ENCODE results near the gene GPATCH2L. TPM values are rescaled to one million over a fixed set of nuclear protein-coding genes. Genes with fewer than 3 reads are reported as not detected.

The GPATCH2L gene
- total RNA-seq, 1 donor: 43.8 TPM

DNA sequence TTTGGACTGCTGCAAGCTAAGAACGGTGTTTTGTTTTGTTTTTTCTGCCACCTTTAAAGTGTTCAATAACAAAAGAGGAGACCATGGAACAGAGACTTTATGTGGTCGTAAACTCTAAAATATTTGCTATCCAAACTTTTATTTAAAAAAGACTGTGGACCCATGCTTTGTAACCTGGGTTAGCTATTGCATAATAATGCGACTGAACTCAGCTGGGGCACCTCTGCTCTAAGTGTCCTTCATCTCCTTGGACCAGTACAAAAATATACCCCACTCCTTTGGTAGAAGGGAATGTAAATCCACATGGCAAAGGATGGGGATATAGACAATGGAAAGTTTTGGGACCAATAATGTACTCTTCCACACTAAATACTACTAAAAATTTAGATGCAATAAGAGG lies 65.5 kb downstream of the GPATCH2L start:
- H3K79me2 ChIP-seq (ENCODE audit: insufficient read depth, low read length): no peaks in the 10 kb centered on the region
- TF ChIP-seq, protein P1, sequence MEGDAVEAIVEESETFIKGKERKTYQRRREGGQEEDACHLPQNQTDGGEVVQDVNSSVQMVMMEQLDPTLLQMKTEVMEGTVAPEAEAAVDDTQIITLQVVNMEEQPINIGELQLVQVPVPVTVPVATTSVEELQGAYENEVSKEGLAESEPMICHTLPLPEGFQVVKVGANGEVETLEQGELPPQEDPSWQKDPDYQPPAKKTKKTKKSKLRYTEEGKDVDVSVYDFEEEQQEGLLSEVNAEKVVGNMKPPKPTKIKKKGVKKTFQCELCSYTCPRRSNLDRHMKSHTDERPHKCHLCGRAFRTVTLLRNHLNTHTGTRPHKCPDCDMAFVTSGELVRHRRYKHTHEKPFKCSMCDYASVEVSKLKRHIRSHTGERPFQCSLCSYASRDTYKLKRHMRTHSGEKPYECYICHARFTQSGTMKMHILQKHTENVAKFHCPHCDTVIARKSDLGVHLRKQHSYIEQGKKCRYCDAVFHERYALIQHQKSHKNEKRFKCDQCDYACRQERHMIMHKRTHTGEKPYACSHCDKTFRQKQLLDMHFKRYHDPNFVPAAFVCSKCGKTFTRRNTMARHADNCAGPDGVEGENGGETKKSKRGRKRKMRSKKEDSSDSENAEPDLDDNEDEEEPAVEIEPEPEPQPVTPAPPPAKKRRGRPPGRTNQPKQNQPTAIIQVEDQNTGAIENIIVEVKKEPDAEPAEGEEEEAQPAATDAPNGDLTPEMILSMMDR (IDR thresholded peaks at IDR 0.05; ENCODE audit: extremely low read depth, low read depth, low read length): no peak
- no peak for DNase-seq (ENCODE audit: insufficient read length, low spot score, missing footprints)
- H3K4me1 ChIP-seq (ENCODE audit: insufficient read depth, low read length): no peaks in the 10 kb centered on the region
- H3K27me3 ChIP-seq (ENCODE audit: insufficient read depth, low read length): no peaks in the 10 kb centered on the region
- no peaks in the 10 kb centered on the region for H3K9me3 ChIP-seq (ENCODE audit: low read depth, low read length)
- H3K4me3 ChIP-seq (ENCODE audit: insufficient read depth, low read length): no peak overlapping the region
- H3K4me2 ChIP-seq (ENCODE audit: insufficient read depth, low read length): no peak overlapping the region
- no peak overlapping the region for H2AFZ ChIP-seq (ENCODE audit: low read length)
- H3K27ac ChIP-seq (ENCODE audit: low read depth, low read length): no peak overlapping the region
- no peaks in the 10 kb centered on the region for H4K20me1 ChIP-seq (ENCODE audit: insufficient read depth, low read length)
- no peaks in the 10 kb centered on the region for H3K36me3 ChIP-seq (ENCODE audit: insufficient read depth, low read length)

DNA sequence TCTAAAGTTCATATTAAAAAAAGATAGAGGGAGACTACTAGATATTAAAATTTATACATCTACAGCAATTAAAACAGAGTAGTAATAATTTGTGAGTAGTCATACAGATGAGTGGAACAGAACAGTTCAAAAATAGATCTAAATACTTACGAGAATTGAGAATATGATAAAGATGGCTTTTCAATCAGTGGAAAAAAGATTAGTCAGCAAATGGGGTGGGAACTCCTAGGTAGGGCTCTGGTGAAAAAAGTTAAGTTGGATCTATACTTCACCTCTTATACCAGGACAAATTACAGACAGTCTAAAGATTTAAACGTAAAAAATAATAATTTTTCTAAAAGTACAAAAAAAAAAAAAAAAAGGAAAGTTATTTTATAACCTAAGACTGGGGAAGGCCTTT lies 66.9 kb downstream of the GPATCH2L start:
- no peaks in the 10 kb centered on the region for H3K4me1 ChIP-seq (ENCODE audit: insufficient read depth, low read length)
- no peaks in the 10 kb centered on the region for H3K36me3 ChIP-seq (ENCODE audit: insufficient read depth, low read length)
- H3K79me2 ChIP-seq (ENCODE audit: insufficient read depth, low read length): no peaks in the 10 kb centered on the region
- no peak overlapping the region for H3K4me3 ChIP-seq (ENCODE audit: insufficient read depth, low read length)
- no peak overlapping the region for H3K4me2 ChIP-seq (ENCODE audit: insufficient read depth, low read length)
- no peak for DNase-seq (ENCODE audit: insufficient read length, low spot score, missing footprints)
- H3K27ac ChIP-seq (ENCODE audit: low read depth, low read length): no peak overlapping the region
- no peaks in the 10 kb centered on the region for H4K20me1 ChIP-seq (ENCODE audit: insufficient read depth, low read length)
- H2AFZ ChIP-seq (ENCODE audit: low read length): no peak overlapping the region
- no peaks in the 10 kb centered on the region for H3K9me3 ChIP-seq (ENCODE audit: low read depth, low read length)
- TF ChIP-seq, protein P1 (IDR thresholded peaks at IDR 0.05; ENCODE audit: extremely low read depth, low read depth, low read length): no peak
- H3K27me3 ChIP-seq (ENCODE audit: insufficient read depth, low read length): no peaks in the 10 kb centered on the region

DNA sequence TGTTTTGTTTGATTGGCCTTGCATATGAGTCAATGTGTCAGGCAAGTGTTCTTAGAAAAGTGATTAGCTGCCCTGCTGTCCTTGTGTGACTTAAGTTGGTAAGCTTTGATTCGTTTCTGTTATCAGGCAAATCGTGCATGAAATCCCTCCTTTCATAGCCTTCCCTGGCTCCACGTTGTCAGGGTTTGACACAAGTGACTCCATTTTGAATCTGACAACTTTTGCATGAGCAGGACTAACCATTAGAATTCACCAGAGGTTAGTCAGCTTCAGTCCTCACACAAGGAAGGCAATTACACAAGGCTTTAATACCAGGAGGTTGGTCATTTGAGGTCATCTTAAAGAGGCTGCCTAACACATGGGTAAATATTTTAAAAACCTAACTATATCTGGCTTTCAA lies 68.2 kb downstream of the GPATCH2L start:
- H3K36me3 ChIP-seq (ENCODE audit: insufficient read depth, low read length): no peaks in the 10 kb centered on the region

DNA sequence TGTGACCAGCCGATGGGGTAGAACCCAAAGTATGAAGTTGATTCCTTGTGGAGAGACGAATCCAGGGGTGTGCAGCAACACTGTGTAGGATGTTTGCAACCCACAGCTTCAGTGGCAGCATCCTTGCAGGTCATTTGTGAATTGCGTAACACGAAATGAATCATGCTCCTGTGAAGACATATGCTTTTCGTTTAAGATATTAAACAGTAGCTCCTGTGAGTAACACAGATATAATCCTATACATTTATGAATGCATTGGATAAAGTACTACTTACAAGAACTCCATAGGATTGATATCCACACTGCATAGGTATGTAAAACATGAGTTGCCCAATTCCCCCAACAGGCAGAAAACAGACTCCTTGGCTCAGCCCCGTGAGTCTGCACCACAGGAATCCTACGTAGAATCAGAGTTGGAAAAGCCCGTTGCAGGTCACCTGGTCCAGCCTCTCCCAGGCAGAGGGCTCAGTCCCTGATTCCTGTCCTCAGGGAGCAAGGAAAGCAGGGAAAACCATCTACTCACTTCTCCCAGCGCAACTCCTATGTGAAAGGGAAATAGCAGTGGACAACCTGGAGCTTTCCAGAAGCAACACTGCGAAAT lies 75.8 kb downstream of the GPATCH2L start:
- no peak overlapping the region for H3K4me2 ChIP-seq (ENCODE audit: insufficient read depth, low read length)
- TF ChIP-seq, protein P1 (IDR thresholded peaks at IDR 0.05; ENCODE audit: extremely low read depth, low read depth, low read length): no peak
- H3K4me1 ChIP-seq (ENCODE audit: insufficient read depth, low read length): peaks cover 2% of the 10 kb centered on the region
- H4K20me1 ChIP-seq (ENCODE audit: insufficient read depth, low read length): no peaks in the 10 kb centered on the region
- no peak overlapping the region for H3K4me3 ChIP-seq (ENCODE audit: insufficient read depth, low read length)
- no peaks in the 10 kb centered on the region for H3K9me3 ChIP-seq (ENCODE audit: low read depth, low read length)
- no peak for DNase-seq (ENCODE audit: insufficient read length, low spot score, missing footprints)
- no peak overlapping the region for H3K27ac ChIP-seq (ENCODE audit: low read depth, low read length)
- H3K36me3 ChIP-seq (ENCODE audit: insufficient read depth, low read length): no peaks in the 10 kb centered on the region
- no peaks in the 10 kb centered on the region for H3K79me2 ChIP-seq (ENCODE audit: insufficient read depth, low read length)
- no peaks in the 10 kb centered on the region for H3K27me3 ChIP-seq (ENCODE audit: insufficient read depth, low read length)
- H2AFZ ChIP-seq (ENCODE audit: low read length): no peak overlapping the region

More for the DNA sequence above, 68.2 kb downstream of the GPATCH2L start:
- TF ChIP-seq, protein P1 (IDR thresholded peaks at IDR 0.05; ENCODE audit: extremely low read depth, low read depth, low read length): no peak
- Histone ChIP-seq H3K4me2 (ENCODE audit: insufficient read depth, low read length) (no peak overlapping the region), H3K4me3 (ENCODE audit: insufficient read depth, low read length) (no peak overlapping the region), H3K9me3 (ENCODE audit: low read depth, low read length) (no peaks in the 10 kb centered on the region), H3K27ac (ENCODE audit: low read depth, low read length) (no peak overlapping the region), H4K20me1 (ENCODE audit: insufficient read depth, low read length) (no peaks in the 10 kb centered on the region), H2AFZ (ENCODE audit: low read length) (no peak overlapping the region), H3K79me2 (ENCODE audit: insufficient read depth, low read length) (no peaks in the 10 kb centered on the region), H3K27me3 (ENCODE audit: insufficient read depth, low read length) (no peaks in the 10 kb centered on the region), H3K4me1 (ENCODE audit: insufficient read depth, low read length) (no peaks in the 10 kb centered on the region)
- no peak for DNase-seq (ENCODE audit: insufficient read length, low spot score, missing footprints)
